IMR-90 (cell line): ENCODE results near the gene AKAP6.

Source experiments
- CEBPB ChIP-seq: IDR thresholded peaks from 2 replicates; pipeline ENCODE4 v1.6.1; 2012; ENCODE audit warnings: low read depth, low read length, improper control_type of control experiment
- FOS ChIP-seq: fragments of 150-350 bp; IDR thresholded peaks from 2 replicates; pipeline ENCODE4 v1.6.1; 2016; ENCODE audit warnings: low read depth, low read length
- MXI1 ChIP-seq: IDR thresholded peaks from 2 replicates; pipeline ENCODE4 v1.6.1; 2012; ENCODE audit warnings: low read depth, mild to moderate bottlenecking, low read length, moderate library complexity, borderline replicate concordance
- NFE2L2 ChIP-seq: fragments of 150-350 bp; IDR thresholded peaks from 2 replicates; pipeline ENCODE4 v1.6.1; 2016; ENCODE audit warnings: low read depth, mild to moderate bottlenecking, low read length
- POLR2A ChIP-seq: IDR thresholded peaks from 2 replicates; pipeline ENCODE4 v1.6.1; 2012; ENCODE audit warnings: mild to moderate bottlenecking, low read depth, low read length
- RAD21 ChIP-seq: IDR thresholded peaks from 2 replicates; pipeline ENCODE4 v1.6.1; 2012; ENCODE audit warnings: low read length, improper control_type of control experiment
- RCOR1 ChIP-seq: IDR thresholded peaks from 2 replicates; pipeline ENCODE4 v1.6.1; 2012; ENCODE audit warnings: mild to moderate bottlenecking, low read length, improper control_type of control experiment; ENCODE audit not compliant: insufficient replicate concordance
- USF2 ChIP-seq: fragments of 150-350 bp; IDR thresholded peaks from 2 replicates; pipeline ENCODE4 v1.6.1; 2017; ENCODE audit warnings: mild to moderate bottlenecking, antibody characterized with exemption, low read length, low read depth
- TF ChIP-seq, protein P1 (sequence below): conservative IDR thresholded peaks from 2 replicates; pipeline ENCODE4 v1.5.1; 2012; ENCODE audit warnings: mild to moderate bottlenecking, low read depth, low read length, improper control_type of control experiment
- TF ChIP-seq, protein P2 (sequence below): fragments of 150-350 bp; IDR thresholded peaks from 2 replicates; pipeline ENCODE4 v1.6.1; 2016; ENCODE audit warnings: low read depth, mild to moderate bottlenecking, low read length, moderate library complexity, borderline replicate concordance

GRCh38 chr14:32509632-32510187, 180.6 kb downstream of the AKAP6 start:
- TF ChIP-seq POLR2A = peak; percentile 40; the same call in 1 of the 2 replicates
- no peak for TF ChIP-seq RAD21
- no peak for TF ChIP-seq FOS
- TF ChIP-seq NFE2L2 = peak; percentile 18; the same call in 1 of the 2 replicates
- TF ChIP-seq, protein P1, sequence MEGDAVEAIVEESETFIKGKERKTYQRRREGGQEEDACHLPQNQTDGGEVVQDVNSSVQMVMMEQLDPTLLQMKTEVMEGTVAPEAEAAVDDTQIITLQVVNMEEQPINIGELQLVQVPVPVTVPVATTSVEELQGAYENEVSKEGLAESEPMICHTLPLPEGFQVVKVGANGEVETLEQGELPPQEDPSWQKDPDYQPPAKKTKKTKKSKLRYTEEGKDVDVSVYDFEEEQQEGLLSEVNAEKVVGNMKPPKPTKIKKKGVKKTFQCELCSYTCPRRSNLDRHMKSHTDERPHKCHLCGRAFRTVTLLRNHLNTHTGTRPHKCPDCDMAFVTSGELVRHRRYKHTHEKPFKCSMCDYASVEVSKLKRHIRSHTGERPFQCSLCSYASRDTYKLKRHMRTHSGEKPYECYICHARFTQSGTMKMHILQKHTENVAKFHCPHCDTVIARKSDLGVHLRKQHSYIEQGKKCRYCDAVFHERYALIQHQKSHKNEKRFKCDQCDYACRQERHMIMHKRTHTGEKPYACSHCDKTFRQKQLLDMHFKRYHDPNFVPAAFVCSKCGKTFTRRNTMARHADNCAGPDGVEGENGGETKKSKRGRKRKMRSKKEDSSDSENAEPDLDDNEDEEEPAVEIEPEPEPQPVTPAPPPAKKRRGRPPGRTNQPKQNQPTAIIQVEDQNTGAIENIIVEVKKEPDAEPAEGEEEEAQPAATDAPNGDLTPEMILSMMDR = no peak
- peak; percentile 12 for TF ChIP-seq RCOR1
- no peak for TF ChIP-seq USF2
- TF ChIP-seq, protein P2, sequence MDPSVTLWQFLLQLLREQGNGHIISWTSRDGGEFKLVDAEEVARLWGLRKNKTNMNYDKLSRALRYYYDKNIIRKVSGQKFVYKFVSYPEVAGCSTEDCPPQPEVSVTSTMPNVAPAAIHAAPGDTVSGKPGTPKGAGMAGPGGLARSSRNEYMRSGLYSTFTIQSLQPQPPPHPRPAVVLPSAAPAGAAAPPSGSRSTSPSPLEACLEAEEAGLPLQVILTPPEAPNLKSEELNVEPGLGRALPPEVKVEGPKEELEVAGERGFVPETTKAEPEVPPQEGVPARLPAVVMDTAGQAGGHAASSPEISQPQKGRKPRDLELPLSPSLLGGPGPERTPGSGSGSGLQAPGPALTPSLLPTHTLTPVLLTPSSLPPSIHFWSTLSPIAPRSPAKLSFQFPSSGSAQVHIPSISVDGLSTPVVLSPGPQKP = no peak
- peak; percentile 70 for TF ChIP-seq CEBPB
- 0 out of 2 replicates have a peak, but pooled peaks have one; percentile 28 for TF ChIP-seq MXI1
